Measurements from ENCODE around the gene PSMD12.

- TF ChIP-seq CTCF (IDR thresholded peaks at IDR 0.05) (no peak), ZFX (IDR thresholded peaks at IDR 0.05; ENCODE audit: borderline replicate concordance) (no peak)
Observed at GRCh38 chr17:67322042-67322787, 44.2 kb downstream of the PSMD12 start.

Data from 22Rv1 (cell line).